ENCODE data around the gene ANKMY1. TPM values are rescaled to one million over a fixed set of nuclear protein-coding genes. Genes with fewer than 3 reads are reported as not detected.

The ANKMY1 gene
- total and polyA plus RNA-seq, 10 donors = 7.6 to 45.5 (median 29.4) TPM

DNA sequence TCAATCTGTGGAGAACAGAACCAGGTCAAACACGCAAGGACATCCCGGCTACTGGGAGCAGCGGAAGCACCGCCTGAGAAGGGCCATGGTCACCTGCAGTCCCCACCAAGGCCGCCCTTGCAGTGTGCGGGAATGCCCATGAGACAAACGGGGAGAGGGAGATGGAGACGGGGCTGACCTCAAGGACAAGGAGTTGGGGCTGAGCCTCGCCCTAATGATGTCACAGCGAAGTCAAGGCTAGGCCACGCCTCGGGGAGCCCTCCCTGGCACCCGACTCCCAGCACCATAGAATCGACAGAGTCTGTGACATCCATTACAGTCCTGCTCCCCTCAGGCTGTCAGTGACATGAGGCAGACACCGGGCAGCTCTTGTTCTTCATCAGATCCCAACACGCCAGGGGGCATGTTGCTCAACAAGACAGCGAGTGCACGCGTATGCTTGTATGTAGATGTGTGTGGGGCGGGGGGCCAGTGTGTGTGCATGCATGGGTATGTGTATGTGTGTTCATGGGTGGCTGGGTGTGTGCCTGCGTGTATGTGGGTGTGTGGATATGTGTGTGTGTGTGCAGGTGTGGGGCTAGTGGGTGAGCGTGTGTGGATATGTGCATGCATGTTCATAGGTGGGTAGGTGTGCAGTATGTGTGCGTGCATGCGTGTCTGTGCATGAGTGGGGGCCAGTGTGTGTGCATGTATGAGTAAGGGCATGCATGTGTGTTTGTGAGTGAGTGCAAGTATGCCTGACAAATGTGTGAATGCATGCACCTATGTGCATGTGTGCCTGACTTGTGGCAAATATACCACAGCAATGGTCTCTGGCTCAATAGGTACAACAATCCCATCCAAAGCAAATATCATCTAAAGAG lies 57.0 kb downstream of the ANKMY1 start:
- WGBS, 5 donors = 92 to 98% (median 93%) methylated on average over 22 to 24 of the region's 24 CpGs
- no peak for TF ChIP-seq POLR2A (IDR thresholded peaks at IDR 0.05)
- no peak for TF ChIP-seq POLR2AphosphoS5 (IDR thresholded peaks at IDR 0.05)
- no peak for TF ChIP-seq CTCF (IDR thresholded peaks at IDR 0.05 in 8 of 11, conservative IDR thresholded peaks at IDR 0.05 in 3 of 11)
- DNase-seq = peak; percentile 64

GRCh38 chr2:240499309-240500301 lies 58.2 kb downstream of the ANKMY1 start:
- DNase-seq = peak; percentile 67
- H3K27ac ChIP-seq = no peak overlapping the region
- intact Hi-C loops (cut with DNase I; ENCODE audit: low total_unique reads) = no loop called here
- H3K36me3 ChIP-seq = peaks cover 0 to 78% (median 23%) of the 10 kb centered on the region in 6 donors
- H3K27me3 ChIP-seq (replicated peaks in 1 of 7) = no peaks in the 10 kb centered on the region
- no peak overlapping the region for H3K4me3 ChIP-seq
- TF ChIP-seq POLR2A (IDR thresholded peaks at IDR 0.05) (no peak), CTCF (IDR thresholded peaks at IDR 0.05 in 8 of 11, conservative IDR thresholded peaks at IDR 0.05 in 3 of 11) (no peak)
- WGBS, 5 donors = 84 to 95% (median 92%) methylated on average over 2 to 32 of the region's 32 CpGs
- no peaks in the 10 kb centered on the region for H3K4me1 ChIP-seq
- no peaks in the 10 kb centered on the region for H3K9me3 ChIP-seq

More for the DNA sequence above, 57.0 kb downstream of the ANKMY1 start:
- Histone ChIP-seq H3K4me3 (no peak overlapping the region), H3K27ac (no peak overlapping the region), H3K4me1 (no peaks in the 10 kb centered on the region), H3K27me3 (replicated peaks in 1 of 7) (no peaks in the 10 kb centered on the region), H3K36me3 (peaks cover 0 to 80% (median 22%) of the 10 kb centered on the region in 6 donors), H3K9me3 (no peaks in the 10 kb centered on the region)
- intact Hi-C loops (cut with DNase I; ENCODE audit: low total_unique reads) = no loop called here

DNA sequence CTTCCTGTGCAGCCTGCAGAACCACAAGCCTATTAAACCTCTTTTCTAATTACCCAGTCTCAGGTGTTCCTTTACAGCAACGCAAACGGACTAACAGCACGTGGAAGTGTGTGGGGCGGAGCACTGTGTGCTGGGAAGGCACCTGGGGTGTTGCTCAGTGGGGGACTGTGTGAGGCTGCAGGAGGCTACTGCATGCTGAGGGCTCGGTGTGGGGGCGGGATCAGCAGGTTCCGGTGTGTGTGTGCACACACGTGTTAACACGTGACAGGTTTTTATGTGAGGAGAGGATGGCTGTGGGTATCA lies 58.9 kb downstream of the ANKMY1 start:
- DNase-seq = peak; percentile 42
- Histone ChIP-seq H3K27ac (no peak overlapping the region), H3K4me3 (no peak overlapping the region), H3K9me3 (peaks cover 0 to 2% (median 0%) of the 10 kb centered on the region in 8 donors), H3K4me1 (no peaks in the 10 kb centered on the region), H3K27me3 (replicated peaks in 1 of 7) (no peaks in the 10 kb centered on the region), H3K36me3 (peaks cover 0 to 82% (median 21%) of the 10 kb centered on the region in 6 donors)
- WGBS, 5 donors = 88 to 97% (median 91%) methylated on average over 9 of the region's 9 CpGs
- no peak for TF ChIP-seq CTCF (IDR thresholded peaks at IDR 0.05 in 8 of 11, conservative IDR thresholded peaks at IDR 0.05 in 3 of 11)
- no peak for TF ChIP-seq POLR2A (IDR thresholded peaks at IDR 0.05)
- TF ChIP-seq POLR2AphosphoS5 (IDR thresholded peaks at IDR 0.05) = no peak
- intact Hi-C loops (cut with DNase I; ENCODE audit: low total_unique reads) = no loop called here

Data from spleen (tissue), 11 donors.